Erythroblast (primary cell): ENCODE measurements around the gene KCNA5.

ENCODE experiments used
- GATA1 ChIP-seq: IDR thresholded peaks from 2 replicates; pipeline ENCODE4 v1.6.1; 2011; ENCODE audit warnings: low read depth, mild to moderate bottlenecking, control low read depth, low read length, moderate library complexity
- POLR2A ChIP-seq: IDR thresholded peaks from 2 replicates; pipeline ENCODE4 v1.6.1; 2011; ENCODE audit warnings: mild to moderate bottlenecking, low read length

DNA sequence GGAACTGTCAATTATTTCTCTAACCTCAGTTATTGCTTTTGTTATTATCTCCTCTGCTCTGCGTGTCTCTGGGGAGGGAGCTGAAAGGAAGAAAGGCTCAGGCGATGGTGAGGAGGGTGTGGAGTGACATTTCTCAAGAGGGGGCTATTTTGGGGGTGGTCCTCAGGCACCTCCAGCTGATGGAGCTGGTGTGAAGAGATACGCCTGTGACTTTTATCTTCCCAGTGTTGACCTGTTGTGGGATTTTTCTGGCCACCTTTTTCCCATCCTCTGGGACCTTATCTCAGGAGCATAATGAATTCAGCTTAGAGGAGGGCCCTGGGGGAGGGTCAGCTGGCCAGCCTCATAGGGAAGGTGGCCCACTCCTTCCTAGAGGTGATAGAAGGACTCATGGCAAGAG is 26.4 kb downstream of the KCNA5 start:
- TF ChIP-seq POLR2A, result no peak
- no peak for TF ChIP-seq GATA1
